A673 (cell line): ENCODE data around the gene GPC6. TPM values are rescaled to one million over a fixed set of nuclear protein-coding genes. Genes with fewer than 3 reads are reported as not detected.

Source experiments
- BruUV-seq: library from RNA; stranded (reverse); fragments of 400-500 nt; replicated peaks from 2 replicates; lab custom pipeline; 2021; lab: Mats Ljungman, UMichigan
- CTCF ChIA-PET: fragments of 300-600 bp; sonication (Branson Sonifier 250); formaldehyde crosslinking; loops from one replicate; lab custom pipeline; 2022; ENCODE audit warnings: antibody characterized with exemption; lab: Charles Lee
- POLR2A ChIA-PET: fragments of 300-600 bp; sonication (Branson Sonifier 250); formaldehyde crosslinking; loops from one replicate; lab custom pipeline; 2022; ENCODE audit warnings: antibody characterized with exemption; ENCODE audit not compliant: low non-redundant PET; lab: Charles Lee
- DNase-seq: peaks from one replicate; pipeline ENCODE4 v3.0.0-alpha.2; 2015; ENCODE audit warnings: low spot score
- H3K27ac ChIP-seq: fragments of 200-600 bp; sonication (generic); 2 replicates; pipeline ENCODE4 v1.5.1; 2016; ENCODE audit warnings: mixed run types, low read depth, mild to moderate bottlenecking, mixed read lengths, antibody characterized with exemption, low read length; ENCODE audit not compliant: poor library complexity, severe bottlenecking
- H3K27me3 ChIP-seq: fragments of 200-600 bp; sonication (generic); replicated peaks from 2 replicates; pipeline ENCODE4 v1.6.1; 2017; ENCODE audit warnings: mixed run types, low read depth, mild to moderate bottlenecking, mixed read lengths, antibody characterized with exemption, low read length; ENCODE audit not compliant: insufficient read depth, poor library complexity
- H3K36me3 ChIP-seq: fragments of 200-600 bp; sonication (generic); 2 replicates; pipeline ENCODE4 v1.6.1; 2016; ENCODE audit warnings: mixed run types, mild to moderate bottlenecking, mixed read lengths, antibody characterized with exemption, low read length; ENCODE audit not compliant: insufficient read depth, poor library complexity, severe bottlenecking
- H3K4me1 ChIP-seq: fragments of 200-600 bp; sonication (generic); 2 replicates; pipeline ENCODE4 v1.6.1; 2017; ENCODE audit warnings: mixed run types, mild to moderate bottlenecking, mixed read lengths, antibody characterized with exemption, low read length; ENCODE audit not compliant: insufficient read depth, poor library complexity, severe bottlenecking
- H3K4me3 ChIP-seq: fragments of 200-600 bp; sonication (generic); 2 replicates; pipeline ENCODE4 v1.5.1; 2016; ENCODE audit warnings: low read depth, mixed run types, mild to moderate bottlenecking, mixed read lengths, low read length; ENCODE audit not compliant: poor library complexity, severe bottlenecking
- H3K9me3 ChIP-seq: fragments of 200-600 bp; sonication (generic); 2 replicates; pipeline ENCODE4 v1.6.1; 2016; ENCODE audit warnings: mixed run types, low read depth, mild to moderate bottlenecking, mixed read lengths, antibody characterized with exemption, low read length; ENCODE audit not compliant: poor library complexity, severe bottlenecking
- CTCF ChIP-seq: fragments of 300-800, 200-600 bp; sonication (generic); conservative IDR thresholded peaks from 2 replicates; pipeline ENCODE4 v1.5.1; 2017; ENCODE audit warnings: low read depth, mild to moderate bottlenecking, antibody characterized with exemption, low read length, moderate library complexity, mixed read lengths
- EZH2 ChIP-seq: fragments of 200-600 bp; sonication (generic); IDR thresholded peaks from 2 replicates; pipeline ENCODE4 v1.6.1; 2017; ENCODE audit warnings: borderline replicate concordance, low read depth, mild to moderate bottlenecking, mixed read lengths, antibody characterized with exemption, low read length; ENCODE audit not compliant: poor library complexity, severe bottlenecking
- intact Hi-C: fragments of 100-400 bp; cut with micrococcal nuclease; formaldehyde crosslinking; loops from one replicate; pipeline ENCODE4 v1.10.0; 2022; ENCODE audit not compliant: unreplicated experiment
- total RNA-seq: library from RNA; stranded (reverse); gene quantifications from 2 replicates; pipeline ENCODE4 v1.2.3, GENCODE V29; 2021

GPC6 gene
- total RNA-seq, 1 experiment from 2014 or later: 23.3 TPM

GRCh38 chr13:93368718-93369117, 142.1 kb downstream of the GPC6 start:
- intact Hi-C loops: loop anchor here (1.0 to 5.0 kb wide), 3 partner anchors 121 to 666 kb away; partner anchors contain the start of gene GPC6

GRCh38 chr13:93372856-93373255, 146.2 kb downstream of the GPC6 start:
- no peak overlapping the region for H3K4me3 ChIP-seq
- no peaks in the 10 kb centered on the region for H3K9me3 ChIP-seq
- POLR2A ChIA-PET: no interaction called here
- BruUV-seq: no TSS peak
- no peaks in the 10 kb centered on the region for H3K27me3 ChIP-seq
- intact Hi-C loops: no loop called here
- no peaks in the 10 kb centered on the region for H3K36me3 ChIP-seq
- no peak overlapping the region for H3K27ac ChIP-seq
- peak; percentile 39 for DNase-seq
- TF ChIP-seq EZH2 (no peak), CTCF (no peak)
- CTCF ChIA-PET: no interaction called here
- peaks cover 28% of the 10 kb centered on the region for H3K4me1 ChIP-seq

More at GRCh38 chr13:93368718-93369117, 142.1 kb downstream of the GPC6 start:
- POLR2A ChIA-PET: interaction anchor here (0.6 kb wide), 2 partner anchors 431 to 613 kb away, joined by 3 to 15 read pairs; no protein-coding TSS in a partner anchor
- BruUV-seq: no TSS peak
- Histone ChIP-seq H3K27ac (peak overlapping the region; percentile 76), H3K4me3 (no peak overlapping the region), H3K36me3 (no peaks in the 10 kb centered on the region), H3K4me1 (peaks cover 49% of the 10 kb centered on the region), H3K9me3 (no peaks in the 10 kb centered on the region), H3K27me3 (no peaks in the 10 kb centered on the region)
- peak; percentile 60 for DNase-seq
- TF ChIP-seq EZH2 (no peak), CTCF (no peak)
- CTCF ChIA-PET: no interaction called here

DNA sequence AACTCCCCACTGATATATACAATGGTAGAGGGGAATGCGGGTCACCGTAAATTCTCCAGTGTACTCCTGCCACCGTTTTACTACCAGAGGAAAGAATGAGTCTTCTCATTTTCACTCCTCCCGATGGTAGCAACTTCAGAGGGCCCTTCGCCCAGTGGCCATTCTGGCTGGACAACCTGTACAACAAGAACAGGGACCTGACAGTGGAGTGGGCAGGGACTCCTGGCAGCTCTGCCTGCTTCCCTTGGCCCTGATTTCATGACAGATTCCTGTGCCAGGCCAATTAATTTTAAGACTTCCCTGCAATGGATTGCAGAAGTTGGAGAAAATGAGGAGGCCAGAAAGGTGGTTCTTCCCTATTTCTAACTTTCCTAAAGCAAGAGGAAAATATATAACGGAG, 148.9 kb downstream of the GPC6 start:
- no peak for TF ChIP-seq CTCF
- TF ChIP-seq EZH2: no peak
- Histone ChIP-seq H3K36me3 (no peaks in the 10 kb centered on the region), H3K4me1 (peaks cover 7% of the 10 kb centered on the region), H3K27me3 (no peaks in the 10 kb centered on the region), H3K27ac (no peak overlapping the region), H3K9me3 (no peaks in the 10 kb centered on the region), H3K4me3 (no peak overlapping the region)
- CTCF ChIA-PET: no interaction called here
- intact Hi-C loops: no loop called here
- BruUV-seq: no TSS peak
- POLR2A ChIA-PET: no interaction called here
- DNase-seq: no peak
